ENCODE data around the gene DELE1. TPM values are rescaled to one million over a fixed set of nuclear protein-coding genes. Genes with fewer than 3 reads are reported as not detected.

The DELE1 gene
- total RNA-seq, 4 donors from 2014 or later: 42.5 to 99.6 (median 59.9) TPM

- DNase-seq (ENCODE audit: low spot score in 2 of 2): peak in 1 of 2 donors; percentile 68
- no peak for TF ChIP-seq POLR2AphosphoS5 (IDR thresholded peaks at IDR 0.05)
- peak; percentile 9 to 14 for TF ChIP-seq CTCF (IDR thresholded peaks at IDR 0.05)
- Histone ChIP-seq H3K27me3 (peaks cover 6% of the 10 kb centered on the region), H3K4me1 (peaks cover 11% of the 10 kb centered on the region), H3K27ac (no peak overlapping the region), H3K9me3 (no peaks in the 10 kb centered on the region), H3K4me3 (peak overlapping the region; percentile 43), H3K36me3 (no peaks in the 10 kb centered on the region)
- WGBS: 12% methylated on average over 31 of the region's 40 CpGs
Measured at GRCh38 chr5:141914199-141914743, 9.4 kb upstream of the DELE1 start.

- H3K9me3 ChIP-seq: no peaks in the 10 kb centered on the region
- H3K27ac ChIP-seq: no peak overlapping the region
- H3K27me3 ChIP-seq: peaks cover 6% of the 10 kb centered on the region
- TF ChIP-seq EP300 (IDR thresholded peaks at IDR 0.05) (no peak), CTCF (IDR thresholded peaks at IDR 0.05) (no peak), POLR2A (IDR thresholded peaks at IDR 0.05) (no peak), POLR2AphosphoS5 (IDR thresholded peaks at IDR 0.05) (no peak)
- no peaks in the 10 kb centered on the region for H3K36me3 ChIP-seq
- DNase-seq (ENCODE audit: low spot score in 2 of 2): no peak
- no peak overlapping the region for H3K4me3 ChIP-seq
- peaks cover 11% of the 10 kb centered on the region for H3K4me1 ChIP-seq
- 96% methylated on average over 3 of the region's 3 CpGs for WGBS
Measured at GRCh38 chr5:141914797-141915196, 8.9 kb upstream of the DELE1 start.

- no peaks in the 10 kb centered on the region for H3K9me3 ChIP-seq
- TF ChIP-seq POLR2AphosphoS5 (IDR thresholded peaks at IDR 0.05) (no peak), EP300 (IDR thresholded peaks at IDR 0.05) (no peak), CTCF (IDR thresholded peaks at IDR 0.05) (no peak), POLR2A (IDR thresholded peaks at IDR 0.05) (no peak)
- WGBS: 58% methylated on average over 6 of the region's 6 CpGs
- H3K27ac ChIP-seq: no peak overlapping the region
- DNase-seq (ENCODE audit: low spot score in 2 of 2): no peak
- H3K4me3 ChIP-seq: no peak overlapping the region
- peaks cover 11% of the 10 kb centered on the region for H3K4me1 ChIP-seq
- H3K36me3 ChIP-seq: no peaks in the 10 kb centered on the region
- H3K27me3 ChIP-seq: peaks cover 6% of the 10 kb centered on the region
Measured at GRCh38 chr5:141915881-141916336, 7.8 kb upstream of the DELE1 start.

- DNase-seq (ENCODE audit: low spot score in 2 of 2): no peak
- TF ChIP-seq POLR2A (IDR thresholded peaks at IDR 0.05) (no peak), EP300 (IDR thresholded peaks at IDR 0.05) (no peak), CTCF (IDR thresholded peaks at IDR 0.05) (no peak), POLR2AphosphoS5 (IDR thresholded peaks at IDR 0.05) (no peak)
- WGBS: 69% methylated on average over 2 of the region's 2 CpGs
Measured at GRCh38 chr5:141916522-141916921, 7.1 kb upstream of the DELE1 start.

GRCh38 chr5:141917760-141918159 is 5.9 kb upstream of the DELE1 start:
- TF ChIP-seq POLR2AphosphoS5 (IDR thresholded peaks at IDR 0.05) (no peak), POLR2A (IDR thresholded peaks at IDR 0.05) (no peak), CTCF (IDR thresholded peaks at IDR 0.05) (no peak), EP300 (IDR thresholded peaks at IDR 0.05) (no peak)
- Histone ChIP-seq H3K4me3 (no peak overlapping the region), H3K27me3 (peaks cover 3% of the 10 kb centered on the region), H3K36me3 (no peaks in the 10 kb centered on the region), H3K9me3 (no peaks in the 10 kb centered on the region), H3K27ac (no peak overlapping the region), H3K4me1 (peaks cover 14% of the 10 kb centered on the region)
- no peak for DNase-seq (ENCODE audit: low spot score in 2 of 2)
- 78% methylated on average over 5 of the region's 5 CpGs for WGBS

More at GRCh38 chr5:141916522-141916921, 7.1 kb upstream of the DELE1 start:
- H3K27me3 ChIP-seq: peaks cover 6% of the 10 kb centered on the region
- peaks cover 11% of the 10 kb centered on the region for H3K4me1 ChIP-seq
- no peaks in the 10 kb centered on the region for H3K36me3 ChIP-seq
- H3K4me3 ChIP-seq: no peak overlapping the region
- no peak overlapping the region for H3K27ac ChIP-seq
- H3K9me3 ChIP-seq: no peaks in the 10 kb centered on the region

Data from suprapubic skin (tissue), 4 donors.